CD4-positive, alpha-beta T cell treated with Interleukin-17A for 1 hour (primary cell): ENCODE results near the gene TLL2.
A peak's percentile ranks its signal among the peaks of the same experiment; 100 is the strongest.
"Not testable (repeated sequence)": the region's sequence is repeated elsewhere in the genome, so short reads cannot be mapped to it uniquely, and the experiment has no call there.

Source experiments
- DNase-seq: peaks from one replicate; pipeline ENCODE4 v3.0.0-alpha.2; 2020

Gene TLL2

DNA sequence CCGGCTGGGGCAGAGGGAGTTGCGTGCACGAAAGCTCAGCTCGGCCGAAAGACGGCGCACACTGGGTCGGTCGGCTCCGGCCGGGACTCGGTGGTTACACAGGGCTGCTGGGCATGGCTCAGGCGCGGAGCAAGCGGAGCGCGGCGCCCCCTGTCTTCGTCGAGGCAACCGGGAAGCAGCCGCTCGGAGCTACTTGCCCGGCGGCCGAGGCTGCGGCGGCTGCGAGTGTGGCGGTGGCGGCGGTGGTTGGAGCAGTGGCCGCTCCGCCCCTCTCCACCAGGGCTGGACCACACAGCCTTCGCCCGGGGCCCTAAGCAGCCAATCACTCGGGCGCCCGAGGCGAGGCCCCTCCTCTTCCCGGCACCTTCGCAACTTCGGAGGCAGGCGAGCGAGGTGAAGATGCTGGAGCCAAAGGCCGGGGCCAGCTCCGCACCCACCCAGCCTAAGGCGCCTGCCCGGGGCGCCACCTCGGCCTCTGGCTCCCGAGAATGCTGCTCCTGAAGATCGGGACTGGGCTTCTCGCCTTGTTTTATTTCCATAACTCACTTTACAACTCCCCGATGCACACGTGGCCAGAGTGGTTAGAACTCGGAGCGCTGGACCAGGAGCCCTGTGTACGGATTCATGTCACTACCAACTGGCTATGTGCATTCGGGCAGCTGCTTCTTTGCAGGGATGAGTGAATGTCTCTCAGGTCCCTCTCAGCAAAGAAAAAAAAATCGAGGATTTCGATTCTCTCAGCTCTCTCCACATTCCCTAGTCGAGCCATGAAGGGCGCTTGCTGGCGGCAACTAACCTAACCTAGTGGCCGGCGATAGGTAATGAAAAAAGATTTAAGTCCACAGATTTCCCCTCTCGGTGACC is at the start of gene TLL2:
TLL2 (minus strand) TSS at position 229 of the 864 bp plus-strand sequence. CDS start 241 bp downstream, outside the sequence.
- peak; percentile 55 for DNase-seq

DNA sequence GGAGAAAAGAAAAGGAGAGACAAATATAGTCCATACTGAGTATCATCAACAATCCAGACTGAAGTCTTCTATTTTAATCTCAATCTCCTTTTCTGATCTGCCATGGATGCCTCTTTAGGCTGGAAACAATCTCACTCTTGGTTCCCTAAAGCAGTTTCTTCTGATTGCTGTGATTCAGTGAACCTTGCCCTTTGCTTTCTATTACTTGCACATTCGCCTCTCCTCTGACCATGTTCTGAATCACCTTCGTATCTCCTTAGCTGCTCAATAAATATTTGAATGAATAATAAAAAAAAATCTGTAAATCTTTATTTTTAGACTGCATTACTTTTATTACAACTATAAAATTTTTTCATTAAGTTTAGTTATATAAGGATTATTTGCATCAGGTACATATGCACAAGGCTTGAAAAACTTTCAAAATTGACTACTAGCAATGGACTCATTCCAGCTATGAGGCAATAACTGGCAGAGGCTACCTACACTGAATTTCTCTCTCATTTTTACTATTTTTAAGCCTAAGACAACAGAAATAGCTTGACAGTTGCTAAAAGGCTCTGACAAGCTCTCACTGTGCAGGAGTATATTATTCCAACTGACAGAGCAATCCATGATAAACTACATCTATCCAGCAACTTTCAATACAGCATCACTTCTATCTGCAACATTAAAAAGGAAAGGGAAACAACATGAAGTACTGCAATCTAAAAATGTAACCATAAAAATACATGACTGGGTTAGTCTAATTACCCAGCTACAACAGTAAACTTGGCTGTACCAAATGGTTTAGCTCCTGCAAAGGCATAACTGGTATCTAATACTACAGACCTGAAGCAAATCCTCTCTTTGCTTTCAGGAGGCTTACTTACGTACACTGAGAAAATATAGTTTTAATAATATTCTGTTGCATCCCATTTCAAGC is 47.5 kb upstream of the TLL2 start:
- no peak for DNase-seq

DNA sequence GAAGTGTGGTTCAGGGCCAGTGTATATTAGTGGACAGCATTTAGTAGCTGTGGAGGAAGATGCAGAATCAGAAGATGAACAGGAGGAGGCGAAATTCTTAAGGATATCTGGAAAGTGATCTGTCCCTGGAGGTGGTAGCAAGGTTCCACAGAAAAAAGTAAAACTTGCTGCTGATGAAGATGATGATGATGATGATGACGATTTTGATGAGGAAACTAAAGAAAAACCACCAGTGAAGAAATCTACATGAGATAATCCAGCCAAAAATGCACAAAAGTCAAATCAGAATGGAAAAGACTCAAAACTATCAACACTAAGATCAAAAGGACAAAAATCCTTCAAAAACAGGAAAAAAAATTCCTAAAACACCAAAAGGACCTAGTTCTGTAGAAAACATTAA is 46.8 kb upstream of the TLL2 start:
- DNase-seq, result no peak

DNA sequence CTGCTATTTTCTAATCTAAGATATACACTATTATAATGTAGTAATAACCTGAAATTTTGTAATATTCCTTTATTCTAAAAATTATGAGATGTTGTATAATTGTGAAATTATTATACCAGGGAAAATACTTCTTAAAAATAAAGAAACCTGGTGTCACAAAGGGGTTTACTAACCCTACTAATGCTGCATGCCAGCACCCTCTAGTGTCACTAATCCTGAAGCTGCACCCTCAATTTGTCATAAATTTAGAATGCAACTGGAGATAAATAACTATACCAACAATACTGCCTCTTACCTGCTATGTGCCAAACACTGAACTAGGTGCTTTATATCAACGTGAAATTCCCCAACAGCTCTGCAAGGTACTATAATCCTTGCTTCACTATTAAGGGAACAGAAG is 42.3 kb upstream of the TLL2 start:
- no peak for DNase-seq

DNA sequence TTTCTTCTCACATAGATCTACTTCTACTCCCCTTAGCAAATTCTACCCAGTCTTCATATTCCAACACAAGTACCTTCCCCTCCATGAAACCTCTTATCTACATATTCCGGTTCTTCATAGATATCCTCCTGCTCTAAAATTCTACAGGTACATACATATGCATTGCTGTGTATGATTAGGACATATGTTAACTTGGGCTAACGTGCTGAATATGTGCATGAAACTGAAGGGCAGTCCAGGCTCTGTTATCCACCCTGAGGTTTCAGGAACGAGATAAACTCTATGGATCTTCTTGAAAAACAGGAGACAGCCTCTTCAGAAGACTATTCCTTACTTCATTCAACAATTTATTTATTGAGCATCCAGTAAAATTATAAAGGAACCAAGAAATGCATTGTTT is 41.6 kb upstream of the TLL2 start:
- no peak for DNase-seq

DNA sequence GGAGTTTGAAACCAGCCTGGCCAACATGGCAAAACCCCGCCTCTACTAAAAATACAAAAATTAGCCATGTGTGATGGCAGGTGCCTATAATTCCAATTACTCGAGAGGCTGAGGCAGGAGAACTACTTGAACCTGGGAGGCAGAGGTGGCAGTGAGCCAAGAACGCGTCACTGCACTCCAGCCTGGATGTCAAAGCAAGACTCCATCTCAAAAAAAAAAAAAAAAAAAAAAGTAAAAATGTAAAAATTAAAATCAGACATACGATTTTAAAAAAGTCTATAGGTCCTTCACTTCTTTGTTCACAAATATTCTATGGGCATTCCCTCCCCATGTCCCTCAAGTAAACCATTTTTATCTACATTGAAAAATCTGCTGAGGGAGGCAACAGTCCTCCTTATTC is 34.9 kb upstream of the TLL2 start:
- no peak for DNase-seq

DNA sequence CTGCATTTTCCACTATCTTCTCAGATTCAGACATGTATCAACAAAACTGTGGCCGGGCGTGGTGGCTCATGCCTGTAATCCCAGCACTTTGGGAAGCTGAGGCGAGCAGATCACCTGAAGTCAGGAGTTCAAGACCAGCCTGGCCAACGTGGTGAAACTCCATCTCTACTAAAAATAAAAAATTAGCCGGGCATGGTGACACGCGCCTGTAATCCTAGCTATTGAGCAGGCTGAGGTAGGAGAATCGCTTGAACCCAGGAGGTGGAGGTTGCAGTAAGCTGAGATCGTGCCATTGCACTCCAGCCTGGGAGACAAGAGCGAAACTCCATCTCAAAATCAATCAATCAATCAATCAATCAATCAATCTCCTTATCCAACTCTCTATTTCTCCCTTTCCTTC is 31.8 kb upstream of the TLL2 start:
- not testable (repeated sequence) for DNase-seq

DNA sequence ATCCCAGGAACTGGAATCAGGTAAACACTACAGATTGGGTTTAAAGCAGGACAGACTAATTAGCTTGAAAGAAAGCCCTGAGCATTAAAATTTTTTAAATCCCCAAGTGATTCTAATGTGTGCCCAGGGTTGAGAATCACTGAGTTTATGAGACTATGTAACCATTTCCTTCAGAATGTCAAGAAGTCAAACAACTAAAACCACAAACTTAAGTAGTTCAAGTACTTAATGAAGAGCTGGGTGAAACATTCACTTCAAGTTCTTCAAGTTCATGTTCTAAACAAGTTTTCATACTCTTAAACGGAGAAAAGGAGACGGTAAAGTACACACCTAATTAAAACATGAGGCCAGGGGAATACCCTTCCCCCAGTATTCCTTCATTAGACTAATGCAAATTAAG is 28.2 kb upstream of the TLL2 start:
- DNase-seq, result no peak

DNA sequence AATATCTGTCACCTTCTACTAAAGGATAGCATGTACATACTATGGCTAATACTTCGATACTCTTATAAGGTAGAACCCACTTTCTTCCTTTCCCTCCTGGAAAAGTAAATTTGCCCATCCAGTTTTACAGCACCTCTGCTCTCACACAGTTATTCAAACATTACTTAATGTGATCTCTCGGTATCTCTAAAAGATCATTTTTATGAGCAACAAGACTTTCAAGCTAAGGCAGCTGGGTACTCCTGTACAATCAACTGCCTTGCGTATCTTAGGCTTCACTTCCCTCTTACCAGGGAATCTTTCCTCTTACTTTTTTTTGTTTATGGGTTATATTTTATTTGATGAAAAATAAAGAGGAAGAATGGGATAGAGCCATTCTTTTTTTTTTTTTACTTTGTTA is 26.5 kb upstream of the TLL2 start:
- DNase-seq, result no peak

DNA sequence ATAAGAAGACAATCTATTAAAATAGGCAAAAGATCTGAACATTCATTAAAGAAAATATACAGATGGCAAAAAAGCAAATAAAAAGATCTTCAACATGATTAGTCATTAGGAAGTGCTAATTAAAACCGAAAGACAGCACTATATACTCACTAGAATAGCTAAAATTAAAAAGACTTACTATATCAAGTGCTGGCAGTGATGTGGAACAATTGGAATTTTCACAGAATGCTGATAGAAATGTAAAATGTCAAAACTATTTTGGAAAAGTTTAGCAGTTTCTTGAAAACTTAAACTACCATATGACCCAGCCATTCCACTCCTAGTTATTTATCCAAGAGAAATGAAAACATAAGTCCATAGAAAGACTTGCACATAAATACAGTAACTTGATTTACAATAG is 25.0 kb upstream of the TLL2 start:
- DNase-seq, result no peak

DNA sequence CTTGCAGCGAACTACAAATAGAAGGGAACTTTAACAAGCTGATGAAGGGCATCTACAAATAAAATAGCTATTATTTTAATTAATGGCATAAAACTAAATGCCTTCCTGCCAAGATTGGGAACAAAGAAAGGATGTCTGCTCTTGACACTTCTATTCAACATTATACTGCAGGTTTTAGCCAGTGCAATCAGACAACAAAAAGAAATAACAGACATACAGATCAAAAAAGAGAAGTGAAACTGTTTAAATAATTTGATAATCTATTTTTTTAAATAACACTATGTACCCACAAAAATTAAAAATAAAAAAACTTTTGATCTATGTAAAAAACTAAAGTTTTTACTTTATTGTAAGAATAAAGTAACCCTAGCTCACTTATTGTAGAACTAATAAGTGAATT is 22.4 kb upstream of the TLL2 start:
- DNase-seq, result no peak

DNA sequence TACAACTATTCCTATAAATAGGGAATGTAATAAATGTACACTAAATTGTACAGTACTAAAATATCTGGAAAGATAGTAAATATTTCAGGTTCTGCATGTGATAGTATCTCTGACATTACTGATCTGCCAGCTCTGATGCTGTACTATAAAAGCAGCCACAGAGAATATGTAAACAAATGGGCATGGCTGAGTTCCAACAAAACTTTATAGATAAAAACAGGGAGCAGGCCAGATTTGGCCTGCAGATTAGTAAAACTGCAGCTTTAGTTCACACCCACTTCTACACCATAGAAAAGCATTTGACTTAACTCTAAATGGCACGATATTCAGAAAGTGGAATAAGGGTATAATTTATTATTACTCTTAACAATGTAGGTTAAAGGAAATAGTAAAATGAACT is 18.8 kb upstream of the TLL2 start:
- no peak for DNase-seq

DNA sequence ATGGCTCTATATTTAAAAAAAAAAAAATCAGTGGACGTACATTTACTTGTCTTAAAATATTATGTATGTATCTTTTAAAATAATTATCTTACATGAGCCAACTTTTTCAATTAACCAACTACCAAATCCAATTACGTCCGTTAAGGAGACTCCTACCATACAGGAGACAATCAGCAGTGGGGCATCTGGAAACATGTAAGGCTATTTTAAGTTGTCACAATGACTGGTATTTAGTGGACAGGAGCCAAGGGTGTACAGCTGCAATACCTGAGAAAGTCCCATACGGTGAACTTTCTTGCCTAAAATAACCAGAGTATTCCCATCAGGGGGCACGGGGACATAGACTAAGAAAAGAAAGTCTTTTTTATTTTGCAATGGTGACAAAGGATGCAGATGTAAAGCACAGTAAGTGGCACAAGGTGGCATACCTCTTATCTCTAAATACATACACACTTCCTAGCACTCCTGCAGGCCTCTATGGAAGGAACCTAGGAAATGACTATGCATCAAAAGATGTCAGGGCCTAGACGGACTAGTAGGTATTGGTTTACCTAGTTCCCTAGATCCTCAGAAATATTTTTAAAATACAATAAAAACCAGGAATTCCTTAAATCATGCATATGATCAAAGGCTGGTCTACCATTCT is 16.0 kb upstream of the TLL2 start:
- no peak for DNase-seq

DNA sequence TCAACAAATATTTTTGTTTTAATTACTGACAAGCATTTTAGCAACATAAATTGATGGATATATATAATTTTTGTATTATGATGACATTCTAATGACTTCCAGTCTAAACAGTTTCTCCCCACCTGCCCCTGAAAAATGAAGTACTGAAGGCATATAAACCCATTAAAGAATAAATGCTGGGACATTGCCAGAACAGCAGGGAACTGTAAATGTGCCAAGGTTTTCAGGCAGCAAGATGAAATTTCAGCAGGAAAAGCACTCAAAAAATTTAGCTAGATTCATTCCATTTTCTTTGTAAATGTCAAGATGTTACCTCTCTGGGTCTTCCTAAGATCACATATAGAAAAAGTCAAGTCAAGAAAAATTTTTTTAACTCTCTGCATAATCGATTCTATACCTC is 11.0 kb upstream of the TLL2 start:
- no peak for DNase-seq

DNA sequence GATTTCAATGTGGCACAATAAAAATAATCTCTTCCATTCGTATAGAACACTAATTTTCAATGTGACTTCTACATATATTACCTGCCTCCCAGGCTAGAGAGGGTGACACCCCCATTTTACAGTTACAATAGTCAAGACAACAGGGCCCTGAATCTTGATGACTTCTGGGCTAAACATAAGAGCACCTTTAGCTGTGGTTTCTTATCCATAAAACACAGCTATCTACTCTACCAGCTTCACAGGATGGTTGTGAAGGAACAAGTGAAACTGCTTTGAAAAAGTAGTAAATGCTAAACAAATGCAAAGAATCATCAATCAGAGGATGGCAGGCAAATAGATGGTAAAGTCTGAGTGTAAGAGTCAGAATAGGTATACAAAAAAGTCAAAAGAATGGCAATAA is 3.6 kb upstream of the TLL2 start:
- no peak for DNase-seq

DNA sequence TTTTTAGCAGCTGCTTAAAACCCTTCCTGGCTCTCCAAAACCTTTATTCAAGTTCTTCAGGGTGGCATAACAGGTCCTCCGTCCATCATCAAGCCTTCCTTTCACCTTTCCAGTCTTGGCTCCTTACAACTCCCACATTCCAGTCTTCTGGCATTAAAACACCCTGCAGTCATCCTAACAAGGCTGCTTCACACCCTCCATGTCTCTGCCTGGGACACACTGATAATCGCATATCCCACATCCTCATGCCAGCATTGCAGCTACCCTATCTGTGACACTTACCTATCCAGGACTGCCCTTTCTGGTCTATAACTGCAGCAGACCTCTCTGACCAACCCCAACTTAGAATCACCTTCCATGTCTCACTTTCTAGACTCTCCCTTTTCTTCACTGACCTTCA is 2.6 kb upstream of the TLL2 start:
- no peak for DNase-seq

DNA sequence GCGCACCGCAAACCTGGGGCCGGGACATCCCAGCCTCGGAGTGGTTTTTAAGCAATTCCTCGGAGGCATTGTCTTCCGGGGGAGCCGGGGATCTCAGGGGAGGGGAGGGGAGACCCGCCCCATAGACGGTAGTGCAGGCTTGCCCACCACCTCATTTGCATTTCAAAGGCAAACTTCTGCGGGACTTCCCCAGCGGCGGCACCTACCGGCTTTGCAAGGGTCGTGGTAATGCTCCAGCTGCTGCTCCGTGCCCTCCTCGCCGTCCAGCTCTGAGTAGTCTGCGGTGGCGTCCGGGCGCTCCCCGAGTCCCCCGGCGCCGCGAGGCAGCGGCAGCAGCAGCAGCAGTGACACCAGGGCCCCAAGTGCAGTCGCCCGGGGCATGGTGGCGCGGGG is 425 bp downstream of the TLL2 start:
- peak; percentile 34 for DNase-seq

DNA sequence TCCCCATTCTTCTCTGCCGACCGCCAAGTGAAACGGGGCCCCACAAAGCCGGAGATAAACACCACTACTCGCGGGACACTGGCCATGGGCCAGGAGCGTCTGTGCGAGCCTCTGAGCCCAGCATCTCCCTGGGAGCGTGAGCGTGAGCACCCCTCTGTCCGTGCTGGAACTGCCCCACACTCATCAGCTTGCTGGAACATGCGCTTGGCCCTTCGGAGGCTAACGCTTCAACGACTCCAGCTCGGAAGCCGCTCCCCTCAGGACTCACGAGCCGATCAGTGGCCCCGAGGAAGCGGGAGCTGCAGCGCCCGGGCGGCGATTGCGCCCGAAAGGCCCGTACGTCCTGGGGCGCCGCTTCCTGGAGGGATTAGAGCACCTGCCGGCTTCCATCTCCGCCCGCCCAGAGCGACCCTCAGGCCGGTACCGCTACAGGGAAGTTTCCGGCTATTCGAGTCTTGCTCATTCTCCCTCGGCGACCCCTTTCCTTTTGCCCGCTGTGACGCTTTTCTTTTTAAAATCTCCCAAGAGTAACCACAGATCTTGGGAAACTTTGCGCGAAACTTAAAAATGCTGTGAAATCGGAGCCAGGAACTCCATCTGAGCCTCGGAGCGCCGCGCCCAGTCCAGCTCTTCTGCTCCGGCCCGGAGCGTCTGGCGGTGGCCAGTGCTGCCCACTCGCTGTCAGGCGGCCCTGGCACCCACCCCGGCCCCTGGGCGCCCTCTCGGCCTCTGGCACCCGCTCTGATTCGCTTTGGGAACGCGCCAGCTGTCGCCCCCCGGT is 1.0 kb downstream of the TLL2 start:
- no peak for DNase-seq

DNA sequence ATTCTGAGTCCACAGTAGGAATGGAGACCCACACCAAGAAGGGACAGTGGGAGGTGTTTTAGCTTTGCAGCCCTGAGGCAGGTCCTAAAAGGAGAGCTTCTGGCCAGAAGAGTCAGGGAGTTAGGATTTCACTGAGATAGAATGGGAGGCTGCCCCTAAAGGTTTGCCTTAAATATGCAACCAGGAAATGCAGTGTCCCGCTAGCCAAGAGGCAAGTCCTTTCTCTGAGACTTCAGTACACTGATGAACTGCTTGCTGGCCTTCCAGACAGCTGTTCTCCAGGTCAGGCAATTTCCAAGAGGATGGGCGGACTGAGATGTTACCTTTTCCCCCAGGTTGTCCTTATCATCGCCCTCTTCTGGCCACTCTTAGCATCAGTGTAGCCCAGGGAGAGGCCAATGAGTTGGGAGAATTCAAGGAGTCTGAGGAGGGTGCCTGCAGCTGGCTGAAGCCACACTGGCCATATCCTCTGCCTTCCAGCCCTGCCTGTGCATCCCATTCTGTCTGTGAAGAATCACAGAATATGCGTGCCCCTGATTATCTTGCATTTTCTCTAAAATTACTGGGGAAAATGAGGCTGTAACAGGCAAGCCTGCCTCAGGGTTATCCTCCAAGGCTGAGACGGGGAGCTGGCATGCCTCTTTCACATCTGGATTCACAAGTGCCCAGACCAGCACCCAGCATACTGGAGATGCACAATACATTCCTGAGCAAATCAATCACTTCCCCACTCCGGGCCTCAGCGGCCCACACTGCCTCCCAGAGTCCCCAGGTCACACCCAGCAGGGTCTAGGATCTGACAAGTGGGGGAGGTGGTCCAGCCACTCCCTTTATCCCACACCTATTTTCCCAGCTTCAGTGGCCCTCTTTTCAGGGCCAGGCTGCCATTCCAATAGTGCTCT is 2.4 kb downstream of the TLL2 start:
- peak; percentile 7 for DNase-seq

DNA sequence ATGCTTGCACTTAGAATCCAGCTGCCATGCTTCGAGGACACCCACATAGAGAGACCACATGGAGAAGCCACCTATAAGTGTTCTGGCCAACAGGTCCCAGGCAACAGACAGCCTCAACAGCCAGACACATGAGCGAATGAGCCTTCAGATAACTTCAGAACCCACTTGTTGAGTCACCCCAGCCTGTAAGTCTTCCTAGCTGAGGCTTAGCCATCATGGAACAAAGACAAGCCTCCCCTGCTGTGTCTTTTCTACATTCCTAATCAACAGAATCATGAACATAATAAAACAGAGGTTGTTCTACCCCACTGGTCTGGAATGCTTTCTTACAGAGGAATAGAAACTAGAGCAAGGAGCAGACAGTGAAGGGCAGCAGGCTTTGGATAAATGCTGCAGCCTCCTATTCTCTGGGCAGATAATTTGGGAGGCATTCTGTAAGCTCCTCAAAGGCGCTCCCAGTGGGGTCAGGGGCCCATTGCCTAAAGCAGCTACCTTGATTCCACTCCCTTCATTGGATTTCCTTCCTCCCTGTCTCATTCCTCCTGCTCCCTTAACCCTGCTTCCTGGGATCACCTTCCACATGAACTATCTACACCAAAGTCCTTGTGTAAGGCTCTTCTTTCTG is 4.6 kb downstream of the TLL2 start:
- no peak for DNase-seq

DNA sequence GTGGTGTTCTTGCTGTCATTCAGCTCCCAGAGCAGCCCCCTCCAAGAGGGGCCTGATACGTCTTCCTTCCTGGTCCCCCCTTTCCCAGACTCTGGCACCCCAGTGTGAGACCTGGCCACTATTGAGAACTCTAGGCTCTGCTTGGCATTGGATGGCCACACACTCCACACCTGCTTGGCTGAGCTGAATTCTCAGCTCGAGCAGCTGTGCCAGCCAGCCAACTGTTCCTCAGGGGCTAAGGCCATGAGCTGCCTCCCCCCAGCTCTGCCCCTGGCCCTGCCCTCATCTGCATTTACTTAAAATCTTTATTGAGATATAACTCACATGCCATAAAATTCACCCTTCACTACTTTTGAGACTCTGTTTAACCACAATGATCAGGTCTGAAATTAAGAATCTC is 6.7 kb downstream of the TLL2 start:
- DNase-seq, result no peak
